HG02943 (cell line): ENCODE measurements around the gene IL1RL2.

Source experiments
- ATAC-seq: cut with Tn5 transposase; IDR thresholded peaks from one replicate; pipeline ENCODE4 v1.9.1; 2021; ENCODE audit warnings: mild to moderate bottlenecking, low read depth, moderate library complexity; ENCODE audit not compliant: unreplicated experiment

IL1RL2 gene

GRCh38 chr2:102262216-102263129 is 75.7 kb downstream of the IL1RL2 start:
- no peak for ATAC-seq

GRCh38 chr2:102264952-102265351 is 78.1 kb downstream of the IL1RL2 start:
- ATAC-seq = no peak

- no peak for ATAC-seq
Measured at GRCh38 chr2:102266204-102266603, 79.4 kb downstream of the IL1RL2 start.

DNA sequence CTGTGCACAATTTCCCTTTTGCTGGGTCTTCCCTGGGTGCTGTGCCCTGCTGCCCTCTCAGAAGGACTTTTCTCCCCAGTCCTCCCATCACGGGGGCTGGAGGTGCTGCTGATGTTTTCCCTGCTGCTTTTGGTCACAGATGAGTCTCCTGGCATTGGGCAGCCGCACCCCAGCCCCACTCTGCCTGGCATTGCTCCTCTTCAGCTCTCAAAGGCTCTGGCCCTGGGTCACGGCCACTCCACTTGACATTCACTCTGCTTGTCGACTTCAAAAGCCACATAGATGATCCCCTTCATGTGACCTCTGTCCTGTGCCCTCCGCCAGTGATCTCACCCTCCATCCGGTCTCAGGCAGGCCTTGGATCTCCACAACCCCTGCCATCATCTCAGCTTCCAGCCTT is 81.0 kb downstream of the IL1RL2 start:
- no peak for ATAC-seq

- no peak for ATAC-seq
Measured at GRCh38 chr2:102268510-102269199, 81.8 kb downstream of the IL1RL2 start.

GRCh38 chr2:102269200-102269524 is 82.3 kb downstream of the IL1RL2 start:
- ATAC-seq = no peak

- ATAC-seq = no peak
Measured at GRCh38 chr2:102271844-102272243, 85.0 kb downstream of the IL1RL2 start.

GRCh38 chr2:102273619-102274211 is 86.9 kb downstream of the IL1RL2 start:
- no peak for ATAC-seq

- ATAC-seq = no peak
Measured at GRCh38 chr2:102276549-102277201, 89.9 kb downstream of the IL1RL2 start.

- ATAC-seq = no peak
Measured at GRCh38 chr2:102277202-102277700, 90.4 kb downstream of the IL1RL2 start.

- no peak for ATAC-seq
Measured at GRCh38 chr2:102278720-102279390, 92.0 kb downstream of the IL1RL2 start.

DNA sequence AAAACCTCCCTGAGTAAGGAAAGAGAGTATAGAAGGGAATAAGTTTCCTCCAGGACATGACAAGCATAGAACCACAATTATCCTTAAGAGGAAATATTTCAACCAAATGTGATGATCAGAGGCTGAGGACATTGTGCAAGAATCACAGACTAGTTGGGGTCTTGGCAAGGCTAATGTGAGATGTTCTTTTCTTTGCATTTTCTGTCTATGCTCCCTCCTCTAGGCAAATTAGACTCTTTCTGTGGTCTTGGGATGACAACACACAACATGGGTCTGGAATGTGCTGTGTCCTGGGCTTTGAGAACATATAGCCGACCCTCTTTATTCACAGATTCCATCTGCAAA is 92.5 kb downstream of the IL1RL2 start:
- ATAC-seq = no peak

DNA sequence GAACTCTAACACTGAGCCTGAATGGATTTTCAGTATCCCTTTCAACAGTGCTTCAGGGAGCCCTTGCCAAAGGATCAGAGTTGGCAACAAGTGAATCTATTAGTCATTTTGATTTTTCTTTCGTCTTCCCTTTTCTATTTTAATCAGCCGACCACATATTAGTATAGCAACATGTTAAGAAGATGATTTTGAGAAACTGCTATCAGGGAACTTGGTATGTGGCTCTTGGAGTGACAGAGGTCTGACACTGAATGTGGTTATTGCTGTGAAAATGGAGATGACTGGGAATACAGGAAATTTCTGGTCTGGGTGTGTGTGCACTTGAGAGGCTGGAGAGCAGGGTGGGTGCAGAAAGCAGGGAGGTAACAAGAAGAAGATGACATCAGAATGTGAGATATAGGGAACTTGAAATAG is 95.9 kb downstream of the IL1RL2 start:
- no peak for ATAC-seq

DNA sequence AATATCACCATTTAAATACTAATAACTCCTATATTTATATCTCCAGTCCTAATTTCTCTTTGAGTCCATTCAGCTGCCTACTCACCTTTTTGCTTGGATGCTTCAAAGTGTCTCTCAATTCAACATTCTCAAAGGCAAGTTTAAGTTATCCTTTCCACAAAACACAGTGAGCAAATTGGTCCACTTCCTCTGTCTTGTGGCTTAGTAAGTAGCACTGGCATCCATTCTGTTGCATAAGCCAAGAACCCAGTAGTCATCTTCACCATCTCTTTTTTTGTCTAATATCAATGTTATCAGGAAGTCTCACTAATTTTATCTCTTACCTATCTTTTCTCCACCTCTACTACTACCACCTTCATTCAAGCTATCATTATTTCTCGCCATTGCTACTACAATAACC is 97.2 kb downstream of the IL1RL2 start:
- no peak for ATAC-seq

GRCh38 chr2:102284611-102285010 is 97.8 kb downstream of the IL1RL2 start:
- no peak for ATAC-seq

DNA sequence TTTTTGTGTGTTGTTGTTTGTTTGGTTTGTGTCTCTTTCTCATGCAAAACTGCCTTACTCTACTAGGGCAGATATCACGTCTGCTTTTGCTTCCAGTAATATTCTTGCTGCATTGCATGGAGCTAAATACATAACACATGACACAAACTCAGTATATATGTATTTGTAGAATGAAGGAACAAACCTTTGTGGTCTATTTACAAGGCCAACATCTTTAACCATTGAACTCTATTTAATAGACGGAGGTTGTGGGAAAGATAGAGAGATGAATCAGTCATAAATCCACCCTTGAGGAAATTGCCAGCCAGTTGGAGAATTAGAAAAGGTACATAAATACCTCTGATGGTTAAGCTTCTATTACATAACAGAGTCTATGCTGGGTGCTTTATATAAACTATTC is 98.5 kb downstream of the IL1RL2 start:
- ATAC-seq = no peak

- no peak for ATAC-seq
Measured at GRCh38 chr2:102286041-102286440, 99.2 kb downstream of the IL1RL2 start.

- no peak for ATAC-seq
Measured at GRCh38 chr2:102289129-102289528, 102.3 kb downstream of the IL1RL2 start.
